HT-29 (cell line): Measurements from ENCODE around the gene NEDD4L. TPM values are rescaled to one million over a fixed set of nuclear protein-coding genes. Genes with fewer than 3 reads are reported as not detected.

Source experiments
- DNase-seq: peaks from one replicate; pipeline ENCODE4 v3.0.0-alpha.2; 2015; ENCODE audit warnings: low spot score
- total RNA-seq: library from RNA; depleted of rRNA; stranded (reverse); fragments of >200 nt; shearing (Covaris generic); gene quantifications from 2 replicates; pipeline ENCODE4 v1.2.3, GENCODE V29; 2014

NEDD4L gene
- total RNA-seq, 1 experiment from 2014 or later, result 83.9 TPM

- DNase-seq, result no peak
Observed at GRCh38 chr18:58207520-58208152, 163.6 kb downstream of the NEDD4L start.

DNA sequence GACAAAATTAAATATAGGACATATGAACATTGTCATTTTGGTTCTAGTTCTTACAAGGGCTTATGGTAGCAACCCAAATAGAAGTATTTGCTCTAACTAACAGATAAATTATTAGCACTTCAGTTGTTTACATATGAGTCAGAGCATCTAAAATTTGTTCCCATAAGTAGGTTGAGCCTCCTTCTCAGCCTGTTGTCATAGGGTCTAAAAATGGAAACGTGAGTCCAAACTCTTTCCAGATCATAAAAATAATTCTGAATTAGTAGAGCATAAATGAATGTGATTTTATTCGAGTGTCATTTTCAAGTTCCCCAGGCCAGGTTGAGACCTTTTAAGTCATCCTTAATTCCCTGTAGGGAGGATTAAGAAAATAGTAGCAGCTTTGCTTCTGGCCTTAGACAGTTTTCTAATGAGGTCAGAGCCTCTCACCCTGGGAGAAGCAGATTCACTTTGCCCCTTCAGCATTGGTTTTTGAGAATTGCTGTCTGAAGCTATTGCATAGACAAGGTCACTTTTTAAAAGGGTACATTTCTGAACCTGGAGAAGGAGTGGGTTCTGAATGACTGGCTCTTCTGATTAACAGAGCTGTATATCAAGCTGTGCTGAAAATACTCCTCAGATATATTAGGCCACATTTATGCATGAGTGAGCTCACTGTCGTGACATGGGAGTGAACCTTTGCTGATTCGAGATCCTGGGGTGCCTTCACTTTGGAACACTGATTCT lies 164.3 kb downstream of the NEDD4L start:
- no peak for DNase-seq

- no peak for DNase-seq
Observed at GRCh38 chr18:58209326-58209725, 165.3 kb downstream of the NEDD4L start.

GRCh38 chr18:58211510-58211909 lies 167.5 kb downstream of the NEDD4L start:
- DNase-seq, result peak; percentile 44

GRCh38 chr18:58212274-58212673 lies 168.2 kb downstream of the NEDD4L start:
- no peak for DNase-seq

DNA sequence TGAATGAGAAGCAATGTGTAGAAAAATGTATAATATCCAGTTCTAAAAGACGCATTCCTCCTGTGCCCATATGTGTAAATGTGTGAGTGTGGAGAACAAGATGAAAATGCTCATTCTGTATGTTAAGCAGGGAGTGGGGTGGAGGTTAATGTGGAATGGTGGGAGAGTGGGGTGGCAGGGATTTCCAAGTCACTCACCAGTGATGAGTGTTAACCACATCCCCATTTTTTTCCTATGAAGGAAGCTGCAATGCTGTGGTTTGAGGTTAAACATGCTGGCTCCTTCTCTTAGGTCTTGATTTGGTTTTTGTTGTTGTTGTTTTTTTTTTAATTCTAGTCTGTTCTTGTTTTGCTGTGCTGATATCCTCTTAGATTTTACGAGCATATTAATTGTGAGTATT lies 169.4 kb downstream of the NEDD4L start:
- DNase-seq, result peak; percentile 15

GRCh38 chr18:58215011-58215410 lies 171.0 kb downstream of the NEDD4L start:
- no peak for DNase-seq

DNA sequence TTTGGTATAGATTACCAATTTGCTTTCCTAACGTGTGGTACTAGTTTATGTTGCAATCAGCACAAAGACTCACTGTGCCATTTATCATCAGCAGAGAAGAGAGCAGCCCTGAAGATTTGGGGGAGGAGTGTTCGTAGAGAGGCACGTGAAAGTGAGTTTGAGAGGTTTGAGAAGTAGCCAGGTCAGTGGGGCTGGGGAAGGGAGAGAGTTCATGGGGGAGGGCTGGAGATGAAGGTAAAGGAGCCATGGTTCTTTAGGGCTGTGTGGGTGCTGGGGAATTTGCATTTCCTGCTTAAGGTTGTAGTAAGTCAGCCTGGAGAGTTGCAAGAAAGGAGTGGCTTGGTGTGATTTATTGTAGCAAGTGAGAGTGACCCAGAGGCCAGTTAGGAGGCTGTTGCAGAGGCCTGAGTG lies 172.1 kb downstream of the NEDD4L start:
- DNase-seq, result peak; percentile 24

DNA sequence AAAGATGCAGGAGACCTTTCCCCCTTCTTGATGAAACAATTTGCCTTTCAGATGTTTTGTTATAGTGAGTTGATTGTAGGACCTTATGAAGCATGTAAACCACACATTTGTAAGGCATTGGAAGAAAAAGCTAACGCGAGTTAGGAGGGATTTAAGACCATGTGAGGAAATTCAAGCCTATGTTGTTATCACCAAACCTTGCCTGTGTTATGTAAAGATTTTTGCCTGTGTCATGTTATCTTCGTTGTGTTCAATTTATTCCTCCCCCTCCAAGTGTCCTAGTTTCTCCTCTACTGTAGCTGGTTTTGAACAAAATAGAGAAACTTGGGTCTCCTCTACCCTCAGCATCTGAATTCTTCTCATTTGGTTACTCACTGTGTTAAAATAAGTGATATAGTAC lies 173.0 kb downstream of the NEDD4L start:
- no peak for DNase-seq

DNA sequence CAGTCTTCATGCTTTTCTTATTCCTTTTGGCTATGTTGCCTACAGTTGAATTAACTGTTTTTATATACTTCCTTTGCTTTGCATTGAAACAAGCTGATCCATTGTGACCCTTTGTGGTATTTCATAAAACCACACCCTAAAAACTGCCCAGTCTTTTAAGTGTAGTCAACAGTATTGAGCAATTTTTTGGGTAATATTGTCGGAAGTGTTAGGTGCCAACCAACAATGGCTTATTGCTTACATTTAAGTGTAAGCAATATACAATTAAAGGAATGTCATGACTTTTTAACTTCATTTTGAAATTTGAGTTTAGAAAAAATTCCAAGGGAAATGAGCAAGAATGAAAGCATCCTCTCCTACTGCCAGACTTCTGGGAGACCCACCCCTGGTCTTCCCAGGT lies 174.1 kb downstream of the NEDD4L start:
- peak; percentile 21 for DNase-seq

DNA sequence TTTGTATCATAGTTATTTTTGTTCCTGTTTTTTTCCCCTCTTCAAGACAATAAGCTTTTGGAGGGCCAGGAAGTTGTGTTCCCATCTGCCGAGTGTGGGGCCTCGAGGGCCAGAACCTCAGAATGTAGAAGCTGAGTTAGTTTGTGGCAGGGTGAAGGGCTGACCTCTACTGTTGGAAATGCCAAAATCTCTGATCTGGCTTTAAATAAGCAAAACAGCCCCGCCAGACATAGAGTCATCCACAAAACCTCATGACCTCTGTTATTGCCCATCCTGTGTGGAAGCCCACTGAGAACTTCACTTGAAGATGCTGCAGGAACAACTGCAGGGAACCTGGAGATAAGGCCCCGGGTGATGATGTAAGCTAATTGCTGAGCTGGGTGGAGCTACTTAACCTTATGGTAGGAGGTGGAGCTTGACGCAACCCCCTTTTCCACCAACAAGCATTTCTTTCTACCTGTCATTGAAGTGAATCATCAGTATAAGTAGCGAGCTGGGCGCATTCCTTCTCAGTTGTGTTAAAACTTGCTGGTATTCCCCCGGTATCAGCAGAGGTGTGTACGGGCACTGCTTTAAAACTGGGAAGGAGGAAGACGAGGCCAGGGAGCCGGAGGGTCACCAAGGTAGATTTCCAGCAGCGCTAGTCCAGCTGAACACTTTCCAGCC lies 177.2 kb downstream of the NEDD4L start:
- peak; percentile 82 for DNase-seq

GRCh38 chr18:58222432-58223125 lies 178.6 kb downstream of the NEDD4L start:
- DNase-seq, result peak; percentile 47

GRCh38 chr18:58223717-58224424 lies 179.8 kb downstream of the NEDD4L start:
- peak; percentile 64 for DNase-seq

DNA sequence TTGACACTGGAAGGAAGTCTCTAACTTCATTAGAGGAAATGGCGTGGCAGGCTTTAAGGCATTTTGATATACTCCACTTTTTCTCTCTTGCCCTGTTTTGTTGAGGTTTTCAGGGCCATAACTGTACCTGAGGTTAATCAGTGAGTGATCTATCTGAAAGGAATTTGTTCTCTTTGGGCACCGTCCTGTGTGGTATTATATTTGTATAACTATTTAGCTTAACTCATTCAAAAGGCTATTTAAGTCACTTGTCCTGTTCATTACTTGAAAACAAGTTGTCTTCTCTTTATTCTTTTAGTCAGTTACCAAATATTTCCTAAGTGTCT lies 180.4 kb downstream of the NEDD4L start:
- DNase-seq, result no peak

GRCh38 chr18:58225101-58225500 lies 181.1 kb downstream of the NEDD4L start:
- peak; percentile 45 for DNase-seq

GRCh38 chr18:58226429-58226828 lies 182.4 kb downstream of the NEDD4L start:
- DNase-seq, result no peak

- DNase-seq, result no peak
Observed at GRCh38 chr18:58227361-58227930, 183.4 kb downstream of the NEDD4L start.

GRCh38 chr18:58228176-58228575 lies 184.2 kb downstream of the NEDD4L start:
- DNase-seq, result no peak

DNA sequence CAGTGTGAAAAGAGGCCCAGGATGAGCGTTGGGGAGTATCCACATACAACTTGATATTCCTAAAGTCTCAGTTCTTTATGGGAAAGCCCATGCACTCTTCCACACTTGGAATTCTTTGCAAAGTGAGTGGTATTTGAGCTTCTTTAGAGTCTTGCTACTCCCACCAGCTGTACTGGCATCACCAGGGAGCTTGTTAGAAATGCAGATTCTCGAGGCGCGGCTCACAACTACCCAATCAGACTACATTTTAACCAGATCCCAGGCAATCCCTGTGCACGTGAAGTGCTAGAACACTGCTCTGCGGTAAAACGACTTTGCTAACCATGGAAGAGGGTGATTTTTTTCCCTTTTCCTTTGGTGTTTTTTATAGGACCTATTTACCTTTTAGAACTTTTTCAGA lies 184.7 kb downstream of the NEDD4L start:
- DNase-seq, result no peak

DNA sequence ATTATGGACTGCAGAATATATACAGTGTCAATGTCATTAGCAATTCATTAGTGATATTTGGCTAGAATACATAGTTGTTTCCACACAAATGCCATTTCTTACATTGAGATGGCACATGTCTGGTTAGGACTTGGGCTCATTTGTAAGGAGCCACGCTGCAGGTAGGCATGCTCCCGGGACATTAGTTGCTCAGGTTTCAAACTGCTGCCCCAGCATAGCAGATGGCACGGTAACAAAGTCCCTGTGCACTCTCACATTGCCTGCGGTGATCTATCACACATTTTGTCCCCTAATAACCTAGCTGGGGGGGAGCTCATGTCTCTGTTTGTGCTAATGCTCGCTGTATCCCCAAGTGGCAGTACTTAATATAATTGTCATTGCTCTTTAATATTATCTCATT lies 185.1 kb downstream of the NEDD4L start:
- DNase-seq, result no peak

DNA sequence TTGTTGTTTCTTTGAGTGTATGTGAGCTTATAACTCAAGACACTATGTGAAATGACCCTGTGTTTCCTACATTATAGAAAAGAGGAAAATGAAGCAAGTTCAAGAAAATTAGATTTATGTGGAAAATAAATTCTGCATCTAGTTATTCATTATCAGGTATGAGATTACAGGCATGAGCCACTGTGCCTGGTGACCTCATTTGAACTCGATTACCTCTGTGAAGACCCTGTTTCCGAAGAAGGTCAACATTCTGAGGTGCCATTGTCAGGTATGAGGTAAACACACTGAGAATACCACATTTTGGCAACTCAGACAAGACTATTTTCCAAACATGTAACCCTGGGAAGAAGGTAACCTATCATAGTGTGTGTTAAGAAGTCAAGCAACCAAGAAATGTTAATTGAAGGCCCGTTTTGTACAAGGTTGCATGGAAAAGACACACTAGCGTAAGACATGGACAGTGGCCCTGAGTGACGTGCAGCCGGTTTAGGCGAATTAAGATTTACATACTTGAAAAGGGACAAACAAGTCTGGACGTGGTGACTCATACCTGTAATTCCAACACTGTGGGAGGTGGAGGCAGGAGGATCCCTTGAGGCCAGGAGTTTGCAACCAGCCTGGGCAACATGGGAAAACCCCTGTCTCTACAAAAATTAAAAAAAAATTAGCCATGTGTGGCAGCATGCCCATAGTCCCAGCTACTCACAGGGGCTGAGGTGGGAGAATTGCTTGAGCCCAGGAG lies 186.6 kb downstream of the NEDD4L start:
- no peak for DNase-seq
